ENCODE data around the gene IMMP2L.

GRCh38 chr7:111045449-111045848 lies 516.8 kb downstream of the IMMP2L start:
- TF ChIP-seq REST (IDR thresholded peaks at IDR 0.05; ENCODE audit: insufficient read depth in 1 of 2, low read depth in 2 of 2, low read length in 2 of 2): no peak
- TF ChIP-seq POLR2AphosphoS5 (IDR thresholded peaks at IDR 0.05; ENCODE audit: low read depth, low read length): no peak
- no peak for TF ChIP-seq TAF1 (IDR thresholded peaks at IDR 0.05; ENCODE audit: borderline replicate concordance, insufficient read depth, low read length)
